Measurements from ENCODE around the gene TMEM258.

Gene TMEM258

GRCh38 chr11:61795876-61796526 lies 3.6 kb upstream of the TMEM258 start:
- DNase-seq (ENCODE audit: low read depth in 2 of 2) = no peak

GRCh38 chr11:61795459-61795858 lies 3.1 kb upstream of the TMEM258 start:
- DNase-seq (ENCODE audit: low read depth in 2 of 2) = no peak

DNA sequence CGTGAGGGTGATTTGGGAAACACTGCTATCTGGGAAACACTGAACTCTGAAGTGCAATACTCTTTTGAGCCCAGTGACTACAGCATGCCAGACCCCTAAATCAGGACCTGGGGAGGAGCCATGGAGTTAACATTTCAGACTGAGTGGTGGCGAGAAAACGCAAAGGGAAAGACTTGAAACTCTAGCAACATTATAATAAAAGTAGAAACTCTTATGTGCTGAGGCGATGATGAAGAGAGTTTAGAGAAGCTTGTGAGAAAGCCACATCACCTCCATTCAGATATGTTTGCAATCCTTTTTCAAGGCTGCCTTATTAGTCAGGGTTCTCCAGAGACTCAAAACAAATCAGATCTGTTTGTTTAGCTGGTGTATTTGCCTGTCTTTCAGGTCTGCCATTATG lies 2.2 kb upstream of the TMEM258 start:
- DNase-seq (ENCODE audit: low read depth in 2 of 2) = no peak

DNA sequence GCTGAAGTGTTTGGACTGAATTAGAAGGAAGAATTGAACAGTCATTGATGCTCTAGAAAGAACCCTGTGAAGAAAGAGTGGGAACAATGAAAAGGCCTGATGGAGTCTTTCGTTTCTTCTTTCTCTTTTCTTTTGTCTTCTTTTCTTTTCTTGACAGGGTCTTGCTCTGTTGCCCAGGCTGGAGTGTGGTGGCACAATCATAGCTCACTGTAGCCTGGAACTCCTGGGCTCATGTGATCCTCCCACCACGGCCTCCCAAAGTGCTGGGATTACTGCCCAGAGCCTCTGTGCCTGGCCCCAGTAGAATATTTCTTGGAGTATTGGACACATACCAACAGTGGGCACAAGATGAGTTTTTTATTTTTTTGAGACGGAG lies 1.4 kb upstream of the TMEM258 start:
- DNase-seq (ENCODE audit: low read depth in 2 of 2) = no peak

DNA sequence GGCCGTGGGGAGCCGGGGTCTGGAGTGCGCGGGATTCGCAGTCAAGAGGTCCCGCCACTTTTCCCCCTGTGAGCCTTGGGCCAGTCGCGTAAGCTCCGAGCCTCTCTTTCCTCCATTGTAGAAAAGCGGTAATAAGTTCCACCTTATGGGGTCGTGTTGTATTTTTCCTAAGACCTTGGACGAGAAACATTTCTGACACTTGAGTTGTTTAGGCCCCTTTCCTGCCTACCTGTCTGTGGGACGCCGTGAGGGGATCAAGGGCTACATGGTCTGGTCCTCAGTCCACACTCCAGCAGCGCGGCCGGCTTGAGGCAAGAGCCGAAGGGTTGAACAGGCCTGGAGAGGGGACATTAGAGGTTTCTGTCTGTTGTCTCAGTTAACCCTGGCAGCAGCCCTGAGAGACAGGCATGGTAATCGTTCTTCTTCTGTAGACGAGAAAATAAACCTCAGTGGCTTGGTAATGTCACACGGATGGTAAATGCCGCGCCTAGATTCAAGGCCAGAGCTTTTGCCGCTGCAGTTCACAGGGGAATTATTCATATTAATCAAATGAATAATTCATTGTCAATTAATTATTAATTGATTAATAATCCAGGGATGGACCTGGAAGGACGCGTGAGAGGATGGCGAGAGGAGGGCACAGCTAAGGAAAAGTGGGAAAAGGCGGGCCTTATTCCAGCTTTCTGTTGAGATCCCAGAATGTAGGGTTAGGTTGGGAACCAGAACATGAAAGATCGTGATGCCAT lies 857 bp upstream of the TMEM258 start:
- no peak for DNase-seq (ENCODE audit: low read depth in 2 of 2)

GRCh38 chr11:61791737-61792309 lies 576 bp downstream of the TMEM258 start:
- DNase-seq (ENCODE audit: low read depth in 2 of 2) = no peak

DNA sequence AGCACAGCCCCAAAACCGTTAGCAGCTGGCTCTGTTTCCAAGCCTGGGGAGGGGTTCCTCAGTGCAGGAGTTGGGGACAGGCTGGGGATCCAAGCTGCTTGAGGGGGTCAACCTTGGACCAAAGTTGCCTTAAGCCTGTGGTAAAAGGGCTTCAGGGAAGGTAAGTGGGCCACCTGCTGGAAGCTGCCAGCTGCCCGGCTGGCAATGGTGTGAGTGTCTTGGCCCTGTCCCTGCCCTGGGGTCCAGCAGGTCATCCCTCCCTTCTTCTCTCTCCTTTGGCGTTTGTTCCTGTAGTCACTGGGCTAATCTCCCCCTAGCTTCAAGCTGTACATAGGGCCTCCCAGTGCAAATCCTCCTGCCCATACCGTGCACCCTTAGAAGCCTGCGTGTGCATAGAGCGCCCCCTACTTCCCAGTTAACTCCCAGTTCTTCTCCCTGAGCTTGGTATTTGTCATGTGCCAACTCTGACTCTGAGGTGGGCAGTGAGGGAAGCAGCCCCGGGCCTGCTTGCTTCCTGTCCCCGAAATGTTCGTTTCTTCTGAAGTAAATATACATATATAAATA lies 4.4 kb downstream of the TMEM258 start:
- no peak for DNase-seq (ENCODE audit: low read depth in 2 of 2)

GRCh38 chr11:61785837-61786402 lies 6.5 kb downstream of the TMEM258 start:
- no peak for DNase-seq (ENCODE audit: low read depth in 2 of 2)

DNA sequence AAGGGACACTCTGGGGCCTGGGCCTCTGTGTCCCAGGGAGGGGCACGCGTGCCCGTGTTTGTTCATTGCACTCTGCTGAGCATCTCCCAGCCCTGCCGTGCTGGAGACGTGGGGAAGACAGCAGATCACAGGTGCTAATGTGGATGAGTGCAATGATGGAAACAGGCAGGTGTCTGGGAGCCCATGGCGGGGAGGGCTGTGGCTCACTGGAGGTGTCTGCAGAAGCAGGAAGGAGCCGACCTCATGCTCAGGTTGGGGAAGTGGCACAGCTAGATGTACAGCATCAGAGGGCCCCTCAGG lies 7.9 kb downstream of the TMEM258 start:
- DNase-seq (ENCODE audit: low read depth in 2 of 2) = no peak

- DNase-seq (ENCODE audit: low read depth in 2 of 2) = no peak
These were observed 8.5 kb downstream of the TMEM258 start for GRCh38 chr11:61783717-61784505.

DNA sequence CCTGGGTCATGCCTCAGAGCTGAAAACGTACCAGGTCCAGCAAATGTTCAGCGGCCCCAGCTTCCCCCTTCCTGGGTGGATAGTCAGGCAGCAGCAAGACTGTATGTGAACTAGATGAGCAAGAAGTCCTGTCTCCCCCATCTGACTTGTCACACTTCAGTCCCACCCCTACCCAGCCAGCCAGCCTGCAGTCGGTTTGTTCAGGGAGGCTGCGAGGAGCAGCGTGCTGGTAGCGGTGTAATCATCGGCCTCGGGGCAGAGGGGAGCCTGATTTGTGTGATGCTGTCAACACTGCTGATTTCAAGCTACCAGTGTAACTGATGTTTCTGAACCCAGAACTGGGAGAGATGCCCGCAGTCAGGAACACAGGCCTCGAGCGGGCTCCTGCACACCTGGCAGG lies 9.6 kb downstream of the TMEM258 start:
- no peak for DNase-seq (ENCODE audit: low read depth in 2 of 2)

DNA sequence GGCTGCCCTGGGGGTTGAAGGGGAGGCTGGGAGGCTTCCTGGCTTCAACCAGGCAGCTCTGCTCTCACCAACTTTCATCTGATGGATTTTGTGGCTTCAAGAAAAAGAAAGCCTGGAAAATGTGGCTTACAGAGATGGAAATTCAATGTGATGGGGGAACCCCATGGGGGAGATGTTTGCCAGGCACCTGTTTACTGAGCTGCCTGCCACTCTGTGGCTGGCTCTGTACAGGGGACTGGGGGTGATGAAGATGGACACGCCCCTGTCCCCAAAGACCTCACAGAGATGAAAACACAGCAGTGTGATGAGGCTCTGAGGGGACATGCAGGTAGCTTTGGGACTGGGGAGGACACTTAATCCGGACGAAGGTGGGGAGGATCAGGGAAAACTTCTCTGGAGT lies 10.1 kb downstream of the TMEM258 start:
- no peak for DNase-seq (ENCODE audit: low read depth in 2 of 2)

- DNase-seq (ENCODE audit: low read depth in 2 of 2) = no peak
These were observed 10.8 kb downstream of the TMEM258 start for GRCh38 chr11:61781585-61781984.

DNA sequence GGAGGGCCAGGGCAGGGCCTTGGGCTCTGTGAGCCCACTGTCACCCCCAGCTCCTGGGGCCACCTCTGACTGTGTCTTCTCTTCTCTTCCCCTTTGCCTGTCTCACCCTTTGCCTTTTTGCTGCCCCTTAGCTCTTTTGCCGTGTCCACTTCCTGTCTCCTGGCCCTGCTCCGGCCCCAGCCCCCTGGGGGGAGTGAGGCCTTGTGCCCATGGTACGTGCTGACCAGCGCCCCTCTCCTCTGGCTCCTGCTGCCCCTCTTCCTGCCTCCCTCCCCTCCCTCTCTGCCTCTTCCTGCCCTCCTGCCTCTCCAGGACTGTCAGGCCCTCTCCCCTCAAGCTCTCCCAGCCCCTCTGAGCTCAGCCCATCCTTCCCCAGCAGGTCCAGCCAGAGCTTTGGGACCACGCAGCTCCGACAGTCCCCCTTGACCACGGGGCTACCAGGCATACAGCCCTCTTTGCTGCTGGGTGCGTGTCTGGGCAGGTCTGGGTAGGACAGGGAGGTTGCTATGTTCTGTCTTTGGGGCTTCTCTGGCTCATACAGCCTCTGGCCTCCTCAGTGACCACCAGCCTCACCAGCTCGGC lies 11.7 kb downstream of the TMEM258 start:
- DNase-seq (ENCODE audit: low read depth in 2 of 2) = no peak

DNA sequence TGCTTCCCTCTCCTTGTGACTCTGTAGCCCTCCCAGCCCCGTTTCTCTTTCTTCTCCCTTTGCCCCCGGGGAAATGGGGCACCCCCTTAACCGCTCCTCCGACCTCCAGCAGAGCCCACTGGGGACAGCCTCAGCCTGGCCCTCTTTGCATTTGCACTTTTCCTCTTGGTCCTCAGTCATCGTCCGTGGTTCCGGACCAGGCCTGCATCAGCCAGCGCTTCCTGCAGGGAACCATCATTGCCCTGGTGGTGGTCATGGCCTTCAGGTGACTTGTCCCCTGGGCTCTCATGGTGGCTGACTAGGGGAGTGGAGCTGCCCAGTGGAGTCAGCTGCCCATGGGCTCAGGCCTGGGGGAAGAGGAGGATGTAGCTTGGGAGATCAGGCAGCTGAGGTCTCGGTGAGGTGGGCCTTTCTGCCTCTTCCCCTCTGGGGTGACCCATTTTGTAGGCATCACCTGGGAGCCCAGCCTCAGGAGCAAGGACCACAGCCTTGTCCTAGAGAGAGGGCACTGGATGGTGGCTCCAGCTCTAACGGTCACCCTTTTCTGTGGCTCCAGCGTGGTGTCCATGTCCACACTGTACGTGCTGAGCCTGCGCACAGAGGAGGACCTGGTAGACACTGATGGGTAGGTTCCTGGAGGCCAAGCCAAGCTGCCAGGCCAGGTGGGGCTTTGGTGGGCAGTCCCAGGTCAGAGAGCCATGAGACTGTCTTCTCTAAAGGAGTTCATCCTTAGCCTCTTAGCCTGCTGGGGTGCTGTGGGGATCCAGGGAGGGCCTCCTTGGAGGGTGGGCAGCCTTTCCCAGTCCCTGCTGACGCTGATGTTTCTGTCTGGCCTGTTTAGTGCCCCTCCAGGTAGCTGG lies 12.5 kb downstream of the TMEM258 start:
- no peak for DNase-seq (ENCODE audit: low read depth in 2 of 2)

DNA sequence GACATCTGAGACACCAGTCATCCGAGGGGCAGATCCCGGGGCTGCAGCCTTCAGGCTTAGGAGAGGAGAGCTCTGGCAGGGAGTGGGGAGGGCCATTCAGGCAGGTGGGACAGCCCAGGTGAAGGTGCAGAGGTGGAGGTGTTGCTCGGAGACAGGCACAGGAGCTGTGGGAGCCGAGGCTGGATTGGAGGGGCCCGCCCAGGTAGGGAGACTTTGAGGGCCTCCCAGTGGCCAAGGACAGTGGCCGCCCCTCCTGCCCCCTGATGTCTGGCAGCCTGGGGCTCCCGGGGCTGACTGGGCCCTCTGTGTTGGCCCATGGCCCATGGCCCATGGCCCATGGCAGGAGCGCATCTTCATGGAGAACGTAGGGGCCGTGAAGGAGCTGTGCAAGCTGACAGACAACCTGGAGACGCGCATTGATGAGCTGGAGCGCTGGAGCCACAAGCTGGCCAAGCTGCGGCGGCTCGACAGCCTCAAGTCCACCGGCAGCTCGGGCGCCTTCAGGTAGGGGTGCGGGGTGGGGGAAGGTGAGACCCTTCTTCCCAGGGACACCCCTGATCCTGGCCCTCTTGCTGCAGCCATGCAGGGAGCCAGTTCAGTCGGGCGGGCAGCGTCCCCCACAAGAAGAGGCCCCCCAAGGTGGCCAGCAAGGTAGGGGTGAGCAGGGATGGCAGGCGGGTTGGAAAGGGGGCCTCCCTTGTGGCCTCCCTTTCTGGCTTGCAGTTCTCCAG lies 13.3 kb downstream of the TMEM258 start:
- no peak for DNase-seq (ENCODE audit: low read depth in 2 of 2)

DNA sequence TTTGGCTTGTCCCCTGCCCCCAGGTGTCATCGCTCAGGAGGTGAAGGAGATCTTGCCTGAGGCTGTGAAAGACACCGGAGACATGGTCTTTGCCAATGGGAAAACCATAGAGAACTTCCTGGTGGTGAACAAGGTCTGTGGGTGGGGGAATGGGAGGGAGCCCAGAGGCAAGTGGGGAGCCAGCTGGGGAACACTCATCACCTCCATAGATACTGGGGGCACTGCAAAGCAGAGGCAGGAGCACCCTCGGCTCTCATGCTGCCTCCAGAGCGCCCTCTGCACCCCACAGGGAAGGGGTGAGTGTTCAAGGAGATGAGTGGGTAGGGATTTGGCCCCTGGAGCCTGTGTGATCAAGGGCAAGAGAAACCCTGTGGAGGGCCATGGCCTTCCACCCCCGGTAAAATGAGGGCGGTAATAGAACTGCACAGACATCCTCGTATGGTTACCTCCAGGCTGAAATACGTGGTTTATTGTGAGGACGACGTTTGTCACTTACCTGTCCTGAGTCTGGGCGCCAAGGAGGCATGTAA lies 14.0 kb downstream of the TMEM258 start:
- DNase-seq (ENCODE audit: low read depth in 2 of 2) = no peak

- peak; percentile 29 to 45 for DNase-seq (ENCODE audit: low read depth in 2 of 2)
These were observed 14.9 kb downstream of the TMEM258 start for GRCh38 chr11:61777234-61778090.

DNA sequence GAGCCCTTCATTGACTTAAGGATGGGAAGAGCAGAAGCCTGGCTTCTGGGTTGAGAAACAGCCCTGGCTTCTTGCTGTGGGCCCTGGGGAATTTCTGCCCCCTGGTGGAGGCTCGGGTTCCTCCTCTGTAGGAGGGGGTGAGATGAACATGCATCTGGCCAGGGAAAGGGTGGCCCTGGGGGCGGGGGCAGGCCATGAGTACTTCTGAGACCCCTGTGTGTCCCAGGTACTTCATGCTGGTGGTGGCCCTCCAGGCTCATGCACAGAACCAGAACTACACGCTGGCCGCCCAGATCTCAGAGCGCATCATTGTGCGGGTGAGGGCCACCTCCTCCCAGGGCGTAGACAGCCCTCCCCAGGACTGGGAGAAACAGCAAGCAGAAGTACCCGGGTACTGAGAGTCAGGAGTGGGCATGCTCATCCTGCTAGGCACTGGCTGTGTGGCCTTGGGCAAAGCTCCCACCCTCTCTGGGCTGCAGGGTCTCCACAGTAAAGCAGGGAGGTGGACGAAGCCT lies 15.8 kb downstream of the TMEM258 start:
- no peak for DNase-seq (ENCODE audit: low read depth in 2 of 2)
